GM21360 (cell line): ENCODE data around the gene TTC22.

Experiments
- ATAC-seq: cut with Tn5 transposase; IDR thresholded peaks from one replicate; pipeline ENCODE4 v1.9.1; 2021; ENCODE audit warnings: mild to moderate bottlenecking, moderate library complexity; ENCODE audit not compliant: unreplicated experiment

The TTC22 gene

GRCh38 chr1:54810153-54810942 lies 9.2 kb upstream of the TTC22 start:
- peak; percentile 69 for ATAC-seq

DNA sequence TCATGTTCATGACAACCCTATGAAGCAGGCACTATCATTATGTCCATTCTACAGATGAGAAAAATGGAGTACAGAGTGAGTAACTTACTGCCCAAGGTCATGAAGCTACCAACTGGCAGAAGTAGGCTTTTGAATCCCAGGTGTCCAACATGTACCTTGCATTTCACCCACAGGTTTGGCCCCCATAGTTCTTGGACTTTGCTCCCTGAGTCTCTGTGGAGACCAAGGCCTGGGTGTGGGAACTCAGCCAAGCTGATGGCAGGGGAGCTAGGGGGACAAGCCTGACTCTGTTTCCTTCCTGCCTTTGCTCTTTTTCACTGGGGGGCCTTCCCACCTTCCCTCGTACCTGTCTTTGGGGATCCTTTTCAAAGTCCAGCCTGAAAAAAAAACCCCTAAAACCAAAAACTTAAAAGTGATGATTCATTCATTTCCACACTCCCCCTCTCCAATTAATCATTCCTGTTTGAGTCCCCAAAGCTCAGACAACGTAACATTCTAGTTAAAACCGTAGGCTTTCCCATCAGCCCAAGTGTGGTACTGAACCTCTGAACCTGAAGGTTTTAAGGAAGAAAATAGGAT lies 8.5 kb upstream of the TTC22 start:
- ATAC-seq: no peak

- ATAC-seq: no peak
Observed at GRCh38 chr1:54808443-54809207, 7.5 kb upstream of the TTC22 start.

DNA sequence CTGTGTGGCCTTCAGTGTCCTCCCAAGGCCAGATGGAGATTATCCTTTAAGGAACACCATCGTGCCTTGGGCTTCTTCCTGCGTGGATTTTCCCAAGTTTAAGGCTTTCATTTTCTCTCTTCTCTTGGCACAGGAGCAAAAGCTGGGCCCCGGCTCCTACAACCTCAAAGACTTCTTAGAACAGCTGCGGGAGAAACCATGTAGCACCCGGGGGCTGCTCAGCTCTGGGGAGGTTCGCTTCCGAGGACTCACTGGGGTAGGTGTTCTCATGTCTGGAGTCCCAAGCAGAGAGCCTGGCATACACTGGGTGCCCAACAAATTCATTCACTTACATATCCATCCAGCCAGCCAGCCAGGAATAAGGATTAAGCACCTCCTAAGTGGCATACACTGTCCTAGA lies 6.6 kb upstream of the TTC22 start:
- ATAC-seq: no peak

GRCh38 chr1:54806931-54807611 lies 5.9 kb upstream of the TTC22 start:
- no peak for ATAC-seq

- ATAC-seq: no peak
Observed at GRCh38 chr1:54805981-54806381, 4.9 kb upstream of the TTC22 start.

DNA sequence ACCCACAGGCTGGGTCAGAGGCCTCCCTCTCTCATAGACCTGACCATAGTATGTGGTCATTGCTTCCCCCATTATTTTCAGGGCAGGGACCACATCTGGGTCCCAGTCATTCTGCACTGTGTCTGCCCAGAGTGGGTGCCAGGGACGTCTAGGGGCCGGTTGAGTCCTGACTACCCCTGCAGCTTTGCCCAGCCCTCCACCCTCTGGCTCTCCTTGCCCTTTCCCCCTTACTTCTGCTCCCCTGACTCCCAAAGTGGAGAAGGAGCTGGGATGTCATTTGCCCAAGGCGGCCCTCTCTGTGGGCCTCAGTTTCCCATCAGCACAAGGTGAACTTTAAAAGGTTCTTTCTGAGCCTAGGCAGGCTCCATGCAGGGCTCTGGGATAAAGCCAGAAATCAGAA lies 4.3 kb upstream of the TTC22 start:
- ATAC-seq: no peak

- no peak for ATAC-seq
Observed at GRCh38 chr1:54804471-54805132, 3.5 kb upstream of the TTC22 start.

- no peak for ATAC-seq
Observed at GRCh38 chr1:54803761-54804470, 2.8 kb upstream of the TTC22 start.

GRCh38 chr1:54800041-54800898 lies 853 bp downstream of the TTC22 start:
- ATAC-seq: no peak

DNA sequence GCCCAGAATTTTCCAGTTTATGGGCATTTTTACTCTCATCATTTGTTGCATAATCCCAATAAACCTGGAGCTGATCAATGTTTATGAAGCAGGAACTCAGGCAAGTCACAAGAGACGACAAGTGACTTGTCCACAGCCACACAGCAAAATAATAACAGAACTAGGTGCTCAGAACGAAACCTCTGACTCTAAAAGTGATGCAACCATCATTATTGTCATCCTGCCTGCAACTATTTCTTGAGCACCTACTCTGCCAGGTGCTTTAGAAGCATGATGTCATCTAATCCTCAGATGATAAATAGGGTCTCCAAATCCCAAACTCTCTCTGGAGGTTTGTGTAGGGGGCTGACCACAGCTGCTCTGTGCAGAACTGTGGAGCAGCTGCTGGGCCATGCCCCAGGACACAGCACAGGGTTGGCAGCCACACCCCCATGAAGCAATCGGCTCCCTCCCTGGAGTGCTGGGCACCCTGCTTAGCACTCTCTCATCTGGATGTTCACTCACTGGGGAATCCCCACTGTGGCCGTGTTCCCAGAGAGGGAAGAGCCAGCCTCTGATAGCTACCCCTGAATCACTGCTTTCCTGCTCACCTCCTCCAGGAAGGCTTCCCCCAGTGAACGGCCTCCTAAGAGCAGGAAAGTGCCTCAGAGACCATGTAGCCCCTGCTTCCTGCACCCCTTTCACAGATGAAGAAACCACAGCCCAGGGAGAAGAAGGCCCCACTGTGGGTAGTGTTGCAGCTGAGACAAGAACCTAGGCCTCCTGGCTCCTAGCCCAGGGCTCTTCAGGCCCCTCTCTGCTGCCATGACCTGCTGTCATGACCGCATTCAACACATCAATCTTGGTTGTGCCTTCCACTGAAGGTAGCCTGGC lies 2.1 kb downstream of the TTC22 start:
- ATAC-seq: peak; percentile 37

DNA sequence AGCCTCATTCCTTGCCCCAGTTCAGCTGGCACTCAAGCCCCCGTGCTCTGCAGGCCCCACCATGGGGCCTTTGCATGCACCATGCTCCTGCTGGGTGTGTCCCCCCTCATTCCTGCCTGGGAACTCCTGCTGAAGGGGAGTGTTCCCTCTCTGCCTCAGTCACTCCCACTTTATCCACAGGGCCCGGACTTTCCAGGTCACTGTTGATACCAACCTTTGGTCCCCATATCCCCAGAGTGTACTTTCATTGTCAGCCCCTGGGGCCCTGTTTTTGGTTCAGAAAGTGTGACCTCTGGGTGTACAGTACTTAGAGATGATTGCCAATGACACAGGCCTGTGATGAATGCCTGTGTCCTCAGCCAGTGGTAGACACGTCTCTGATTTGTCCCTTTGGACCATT lies 2.9 kb downstream of the TTC22 start:
- no peak for ATAC-seq

GRCh38 chr1:54796902-54797301 lies 4.2 kb downstream of the TTC22 start:
- ATAC-seq: no peak

DNA sequence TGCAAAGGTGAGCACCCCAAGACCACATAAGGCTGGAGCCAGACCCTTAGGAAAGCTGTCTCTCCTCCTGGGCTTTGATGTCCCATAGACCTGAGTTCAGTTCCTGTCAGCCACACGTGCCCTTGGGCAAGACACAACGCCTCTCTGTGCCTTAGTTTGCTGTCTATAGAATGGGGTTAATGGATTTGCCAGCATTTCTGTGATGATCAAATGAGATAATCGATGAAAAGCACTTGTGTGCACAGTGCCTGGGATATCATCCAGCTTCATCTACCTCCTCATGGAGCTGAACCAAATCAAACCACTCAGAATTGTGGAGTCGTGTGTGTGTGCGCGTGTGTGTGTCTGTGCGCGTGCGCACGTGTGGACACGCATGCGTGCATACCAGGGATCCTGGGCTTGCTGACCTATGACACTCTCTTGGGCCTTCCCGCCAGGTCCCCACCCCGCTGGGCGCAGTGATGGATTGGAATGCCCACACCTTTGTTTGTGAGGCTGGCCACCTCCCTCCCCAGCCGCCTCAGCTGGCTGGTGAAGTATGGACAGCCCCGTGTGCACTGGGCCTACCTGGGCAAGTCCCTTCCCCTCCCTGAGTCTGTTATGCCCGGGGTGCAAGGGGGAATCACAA lies 5.2 kb downstream of the TTC22 start:
- ATAC-seq: no peak

DNA sequence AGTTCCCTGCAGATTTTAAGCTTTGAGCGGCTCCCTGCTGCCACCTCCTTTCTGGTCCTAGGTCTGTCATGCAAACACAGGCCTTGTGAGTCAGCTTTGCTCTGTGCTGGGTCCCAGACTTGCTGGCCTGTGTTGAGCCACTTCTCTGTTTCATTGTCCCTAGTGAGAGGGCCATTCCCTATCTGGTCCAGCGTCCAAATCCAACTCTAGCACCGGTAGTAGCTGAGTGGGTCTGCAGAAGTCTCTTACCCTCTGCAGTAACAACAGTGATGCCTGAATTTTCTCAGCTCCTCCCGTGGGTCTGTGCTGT lies 5.8 kb downstream of the TTC22 start:
- no peak for ATAC-seq

DNA sequence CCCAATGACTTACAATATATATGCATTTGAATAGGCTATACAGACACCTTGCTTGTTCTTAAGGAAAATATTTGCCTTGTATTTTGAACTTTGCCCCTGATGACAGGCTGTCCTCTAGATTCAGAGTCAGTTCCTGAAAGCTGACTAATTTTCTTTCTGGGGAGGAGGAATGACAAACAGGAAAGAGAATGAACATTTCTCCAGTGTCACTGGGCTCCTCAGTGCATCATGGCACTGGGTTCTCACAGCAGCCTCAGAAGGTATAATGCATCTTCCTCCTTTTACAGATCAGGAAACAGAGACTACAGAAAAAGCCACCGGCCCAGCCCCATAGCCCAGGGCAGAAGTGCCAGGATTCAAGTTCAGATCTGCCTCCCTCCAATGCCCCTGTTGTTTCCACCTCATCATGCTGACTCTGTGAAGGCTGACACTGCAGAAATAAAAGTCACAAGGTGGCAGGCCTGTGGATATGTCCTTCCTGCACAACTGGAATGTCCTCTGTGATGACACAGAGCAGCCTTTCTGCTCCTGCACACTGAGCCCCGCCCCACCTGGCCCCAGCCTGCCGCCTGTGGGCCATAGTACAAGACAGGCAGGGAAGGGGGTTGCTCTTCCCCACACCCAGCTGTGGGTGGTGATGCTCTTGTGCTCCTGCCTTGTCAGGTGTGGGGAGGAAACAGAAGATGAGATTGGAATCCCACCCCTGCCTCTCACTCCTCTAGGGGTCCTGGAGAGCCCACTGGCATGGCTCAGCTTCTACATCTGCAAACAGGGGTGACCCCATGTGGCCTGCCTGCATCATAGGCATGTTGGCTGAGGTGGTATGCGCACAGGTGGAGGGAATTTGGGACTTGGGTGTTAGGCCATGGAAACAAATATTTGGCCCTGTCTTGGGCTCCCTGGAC lies 6.4 kb downstream of the TTC22 start:
- no peak for ATAC-seq

GRCh38 chr1:54792686-54793282 lies 8.3 kb downstream of the TTC22 start:
- ATAC-seq: no peak
